ENCODE data around the gene PCDH15.
"Not testable (repeated sequence)": the region's sequence is repeated elsewhere in the genome, so short reads cannot be mapped to it uniquely, and the experiment has no call there.

Gene PCDH15

GRCh38 chr10:54554028-54554427, 247.0 kb downstream of the PCDH15 start:
- DNase-seq (ENCODE audit: low read depth): no peak

- no peak for DNase-seq (ENCODE audit: low read depth)
Measured at GRCh38 chr10:54550016-54550415, 251.0 kb downstream of the PCDH15 start.

GRCh38 chr10:54531296-54531695, 269.7 kb downstream of the PCDH15 start:
- DNase-seq (ENCODE audit: low read depth): no peak

- DNase-seq (ENCODE audit: low read depth): no peak
Measured at GRCh38 chr10:54530299-54530698, 270.7 kb downstream of the PCDH15 start.

GRCh38 chr10:54525816-54526215, 275.2 kb downstream of the PCDH15 start:
- DNase-seq (ENCODE audit: low read depth): no peak

GRCh38 chr10:54515244-54515643, 285.8 kb downstream of the PCDH15 start:
- not testable (repeated sequence) for DNase-seq (ENCODE audit: low read depth)

- no peak for DNase-seq (ENCODE audit: low read depth)
Measured at GRCh38 chr10:54503863-54504262, 297.2 kb downstream of the PCDH15 start.

- no peak for DNase-seq (ENCODE audit: low read depth)
Measured at GRCh38 chr10:54501929-54502328, 299.1 kb downstream of the PCDH15 start.

- no peak for DNase-seq (ENCODE audit: low read depth)
Measured at GRCh38 chr10:54496852-54497251, 304.2 kb downstream of the PCDH15 start.

GRCh38 chr10:54487743-54488142, 313.3 kb downstream of the PCDH15 start:
- DNase-seq (ENCODE audit: low read depth): no peak

- DNase-seq (ENCODE audit: low read depth): no peak
Measured at GRCh38 chr10:54485971-54486370, 315.1 kb downstream of the PCDH15 start.

GRCh38 chr10:54484186-54484585, 316.8 kb downstream of the PCDH15 start:
- DNase-seq (ENCODE audit: low read depth): no peak

GRCh38 chr10:54478601-54479000, 322.4 kb downstream of the PCDH15 start:
- no peak for DNase-seq (ENCODE audit: low read depth)

- no peak for DNase-seq (ENCODE audit: low read depth)
Measured at GRCh38 chr10:54477738-54478137, 323.3 kb downstream of the PCDH15 start.

- no peak for DNase-seq (ENCODE audit: low read depth)
Measured at GRCh38 chr10:54470324-54470631, 330.8 kb downstream of the PCDH15 start.

GRCh38 chr10:54469587-54470323, 331.3 kb downstream of the PCDH15 start:
- no peak for DNase-seq (ENCODE audit: low read depth)

GRCh38 chr10:54454271-54454670, 346.8 kb downstream of the PCDH15 start:
- DNase-seq (ENCODE audit: low read depth): no peak

- no peak for DNase-seq (ENCODE audit: low read depth)
Measured at GRCh38 chr10:54449056-54449455, 352.0 kb downstream of the PCDH15 start.

GRCh38 chr10:54444170-54444569, 356.9 kb downstream of the PCDH15 start:
- DNase-seq (ENCODE audit: low read depth): no peak

- no peak for DNase-seq (ENCODE audit: low read depth)
Measured at GRCh38 chr10:54441275-54441674, 359.8 kb downstream of the PCDH15 start.

GRCh38 chr10:54434782-54435181, 366.2 kb downstream of the PCDH15 start:
- DNase-seq (ENCODE audit: low read depth): no peak

GRCh38 chr10:54415483-54415882, 385.5 kb downstream of the PCDH15 start:
- DNase-seq (ENCODE audit: low read depth): no peak

GRCh38 chr10:54402576-54402975, 398.5 kb downstream of the PCDH15 start:
- no peak for DNase-seq (ENCODE audit: low read depth)

- DNase-seq (ENCODE audit: low read depth): no peak
Measured at GRCh38 chr10:54396031-54396430, 405.0 kb downstream of the PCDH15 start.

All from amniotic epithelial cell (primary cell).